H1 (cell line): Measurements from ENCODE around the gene PRR5. TPM values are rescaled to one million over a fixed set of nuclear protein-coding genes. Genes with fewer than 3 reads are reported as not detected.

ENCODE experiments used
- BACH1 ChIP-seq: IDR thresholded peaks from 2 replicates; pipeline ENCODE4 v1.6.1; 2012; ENCODE audit warnings: low read length, improper control_type of control experiment
- CHD1 ChIP-seq: IDR thresholded peaks from 2 replicates; pipeline ENCODE4 v1.6.1; 2012; ENCODE audit warnings: low read depth, low read length, improper control_type of control experiment
- CHD7 ChIP-seq: fragments of 300-600 bp; sonication (generic); IDR thresholded peaks from 2 replicates; pipeline ENCODE4 v1.7.1; 2012; ENCODE audit warnings: low read length, moderate library complexity, mild to moderate bottlenecking, inconsistent platforms; ENCODE audit not compliant: insufficient replicate concordance
- POU5F1 ChIP-seq: IDR thresholded peaks from 2 replicates; pipeline ENCODE4 v1.6.1; 2011; ENCODE audit warnings: low read depth, mild to moderate bottlenecking, low read length, moderate library complexity
- SP4 ChIP-seq: IDR thresholded peaks from 2 replicates; pipeline ENCODE4 v1.6.1; 2012; ENCODE audit warnings: low read length, inconsistent platforms
- TAF1 ChIP-seq: IDR thresholded peaks from 2 replicates; pipeline ENCODE4 v1.6.1; 2011; ENCODE audit warnings: mild to moderate bottlenecking, low read depth, low read length
- polyA plus RNA-seq, 7 experiments: library from polyadenylated mRNA; depleted of rRNA in 3 of 7; stranded (reverse) in 5 of 7; unstranded in 2 of 7; fragments of >200 nt in 5 of 7; fragments of 200-250 nt in 2 of 7; gene quantifications; 1 replicate in 5 of 7; 2 replicates in 1 of 7; 4 replicates in 1 of 7; pipeline versions ENCODE4 v1.2.1 to v1.2.3, GENCODE V29; 2011 to 2013; ENCODE audit warnings: missing spikeins in 2 of 7, mixed read lengths in 2 of 7
- total RNA-seq: library from RNA; stranded (reverse); fragmentation: NEBNext Ultra II Directional; extraction: Animal tissue kit (Norgen Biotek cat#: 25700); gene quantifications from 2 replicates; pipeline ENCODE4 v1.2.1, GENCODE V29; 2021
- TF ChIP-seq, protein P1 (sequence below), 3 experiments: IDR thresholded peaks; 1 replicate in 2 of 3; 2 replicates in 1 of 3; pipeline versions ENCODE4 v1.5.1 to v1.6.1; 2011; ENCODE audit warnings: low read length in 3 of 3, mild to moderate bottlenecking in 3 of 3, inconsistent platforms in 2 of 3, low read depth in 1 of 3, moderate library complexity in 1 of 3; ENCODE audit not compliant: insufficient read depth in 1 of 3; ENCODE audit errors: control extremely low read depth in 1 of 3

The PRR5 gene
- total and polyA plus RNA-seq, 2 of the 8 experiments (the other 6 are each of a cell fraction or from before 2014, with no cell fraction given), result 16.5 to 25.7 TPM

GRCh38 chr22:44676441-44677352 is 25.3 kb upstream of the PRR5 start (continued):
- no peak for TF ChIP-seq CHD7
- TF ChIP-seq SP4, result no peak
- peak; percentile 79 for TF ChIP-seq BACH1
- TF ChIP-seq TAF1, result no peak
- TF ChIP-seq POU5F1, result no peak
- TF ChIP-seq, protein P1, sequence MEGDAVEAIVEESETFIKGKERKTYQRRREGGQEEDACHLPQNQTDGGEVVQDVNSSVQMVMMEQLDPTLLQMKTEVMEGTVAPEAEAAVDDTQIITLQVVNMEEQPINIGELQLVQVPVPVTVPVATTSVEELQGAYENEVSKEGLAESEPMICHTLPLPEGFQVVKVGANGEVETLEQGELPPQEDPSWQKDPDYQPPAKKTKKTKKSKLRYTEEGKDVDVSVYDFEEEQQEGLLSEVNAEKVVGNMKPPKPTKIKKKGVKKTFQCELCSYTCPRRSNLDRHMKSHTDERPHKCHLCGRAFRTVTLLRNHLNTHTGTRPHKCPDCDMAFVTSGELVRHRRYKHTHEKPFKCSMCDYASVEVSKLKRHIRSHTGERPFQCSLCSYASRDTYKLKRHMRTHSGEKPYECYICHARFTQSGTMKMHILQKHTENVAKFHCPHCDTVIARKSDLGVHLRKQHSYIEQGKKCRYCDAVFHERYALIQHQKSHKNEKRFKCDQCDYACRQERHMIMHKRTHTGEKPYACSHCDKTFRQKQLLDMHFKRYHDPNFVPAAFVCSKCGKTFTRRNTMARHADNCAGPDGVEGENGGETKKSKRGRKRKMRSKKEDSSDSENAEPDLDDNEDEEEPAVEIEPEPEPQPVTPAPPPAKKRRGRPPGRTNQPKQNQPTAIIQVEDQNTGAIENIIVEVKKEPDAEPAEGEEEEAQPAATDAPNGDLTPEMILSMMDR (IDR thresholded peaks at IDR 0.05; ENCODE audit: control extremely low read depth in 1 of 3, insufficient read depth in 1 of 3, low read depth in 1 of 3, low read length in 3 of 3), result no peak
- no peak for TF ChIP-seq CHD1
